ENCODE results near the gene MUSTN1.

Gene MUSTN1

DNA sequence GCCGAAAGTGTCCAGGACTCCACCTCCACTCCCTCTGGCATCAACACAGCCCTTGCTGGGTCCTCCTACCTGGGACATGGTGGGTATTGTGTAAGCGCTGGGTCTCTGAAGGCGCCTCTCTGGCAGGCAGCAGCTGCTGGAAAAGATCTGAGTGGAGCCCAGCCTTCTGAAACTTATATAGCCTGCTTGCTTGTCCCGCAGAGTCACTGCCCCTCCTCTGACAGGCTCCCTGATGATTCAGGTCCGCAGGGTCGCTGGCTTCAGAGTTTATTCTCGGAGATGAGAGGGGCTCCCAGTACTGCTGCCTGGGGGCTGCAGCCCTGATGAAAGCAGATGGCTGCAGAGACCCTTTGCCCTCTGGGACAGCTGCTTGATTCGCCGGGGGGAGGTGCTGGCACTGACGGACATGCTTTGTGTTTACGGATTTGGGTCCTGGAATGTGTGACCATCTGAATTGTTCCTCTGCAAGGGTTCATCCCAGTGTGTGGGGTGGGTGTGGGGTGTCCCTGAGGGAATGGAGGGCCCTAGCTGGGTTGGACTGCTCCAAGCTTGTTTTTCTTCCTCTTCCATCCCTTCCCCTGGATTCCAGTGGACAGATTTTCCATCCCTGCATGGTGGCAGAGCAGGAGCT is at the start of gene MUSTN1:
Gene MUSTN1, minus strand, starts transcription at position 149 of the 631 bp plus-strand sequence. Its CDS starts 71 bp downstream, at position 78.
- no peak for DNase-seq (ENCODE audit: low read depth)

DNA sequence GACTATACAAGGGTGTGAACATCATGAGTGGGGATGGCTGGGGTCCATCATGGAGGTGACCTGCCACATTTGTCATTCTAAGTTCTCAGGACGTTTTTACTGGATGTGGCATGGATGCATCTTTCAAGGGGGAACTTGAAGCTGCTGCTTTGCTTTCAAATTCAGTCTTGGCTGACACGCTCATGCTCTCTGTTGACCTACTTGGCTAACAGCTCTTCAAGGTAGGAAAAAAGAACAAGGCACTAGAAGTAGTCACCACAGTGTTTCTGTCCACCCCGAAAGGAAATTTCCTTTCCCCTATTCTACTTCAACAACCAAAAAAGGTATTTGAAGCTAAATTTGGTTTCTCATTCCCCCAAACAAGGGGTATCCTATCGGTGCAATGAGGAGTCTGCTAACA is 47.6 kb upstream of the MUSTN1 start:
- no peak for DNase-seq (ENCODE audit: low read depth)

DNA sequence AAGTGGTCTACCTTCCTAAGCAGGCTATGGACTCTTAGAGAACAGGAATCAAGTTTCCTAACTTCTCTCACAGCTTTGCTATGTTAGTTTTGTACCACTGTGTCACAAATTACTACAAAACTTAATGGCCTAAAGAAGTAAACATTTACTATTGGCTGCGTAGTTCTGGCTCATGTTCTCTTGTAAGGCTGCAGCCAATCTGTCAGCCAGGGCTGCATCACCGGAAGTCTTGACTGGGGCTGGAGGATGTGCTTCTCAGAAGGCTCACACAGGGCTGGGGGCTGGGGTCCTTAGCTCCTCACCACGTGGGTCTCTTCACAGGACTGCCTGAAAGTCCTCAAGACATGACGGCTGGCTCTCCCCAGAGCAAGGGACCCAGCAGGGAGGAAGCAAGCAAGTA is 47.1 kb upstream of the MUSTN1 start:
- DNase-seq (ENCODE audit: low read depth), result no peak

DNA sequence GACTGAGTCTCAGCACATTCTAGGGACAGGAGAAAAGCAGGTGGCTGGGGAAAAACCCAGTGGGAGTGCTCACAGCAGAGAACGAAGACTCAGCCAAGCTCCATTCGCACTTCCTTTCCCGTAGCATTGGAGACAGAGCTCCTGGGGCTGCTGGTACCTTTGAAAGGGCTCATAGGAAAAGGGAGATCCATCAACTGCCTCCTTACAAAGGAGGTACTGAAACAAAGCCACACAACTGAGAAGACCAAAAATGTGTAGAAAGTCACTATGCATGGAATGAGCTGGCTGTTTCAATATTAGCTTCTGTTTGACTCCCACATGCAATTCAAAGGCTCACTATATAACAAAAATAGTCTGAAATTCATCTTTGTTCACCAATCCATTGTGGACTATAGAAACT is 45.7 kb upstream of the MUSTN1 start:
- no peak for DNase-seq (ENCODE audit: low read depth)

DNA sequence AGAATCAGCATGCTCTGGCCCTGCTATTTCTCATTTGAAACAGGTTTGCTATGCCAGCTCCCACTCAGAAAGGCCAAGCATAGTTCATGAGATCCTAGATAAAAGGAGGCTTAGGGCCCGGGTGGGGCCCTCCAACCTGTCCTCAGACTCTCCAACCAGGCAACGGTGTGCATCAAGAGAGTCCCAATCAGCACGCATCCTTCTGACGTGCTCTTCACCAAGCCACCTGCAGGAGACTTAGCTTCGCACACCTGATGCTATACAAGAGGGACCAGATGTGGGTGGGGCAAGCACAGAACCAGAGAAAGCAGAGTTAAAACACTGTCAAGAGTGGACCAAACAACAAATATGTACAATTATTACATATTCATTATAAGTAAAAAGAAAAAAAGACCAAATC is 45.2 kb upstream of the MUSTN1 start:
- no peak for DNase-seq (ENCODE audit: low read depth)

DNA sequence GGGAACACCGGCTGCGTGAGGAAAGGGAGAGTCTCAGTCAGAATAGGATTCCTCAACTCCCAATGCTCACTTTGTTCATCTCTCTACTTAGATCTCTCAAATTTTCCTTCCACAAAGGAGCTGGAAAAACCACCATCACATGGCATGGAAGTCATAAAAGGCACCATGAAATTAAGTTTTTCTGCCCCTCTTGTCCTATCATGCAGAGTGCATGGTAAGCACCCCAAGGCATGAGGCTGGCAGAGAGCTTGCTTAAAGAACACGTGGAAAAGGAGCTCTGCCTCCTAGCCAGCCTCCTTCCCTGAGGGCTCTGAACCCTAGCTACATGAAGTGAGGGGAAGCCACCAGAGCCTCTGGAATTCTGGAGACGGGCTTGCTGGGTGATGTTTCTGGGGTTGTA is 44.8 kb upstream of the MUSTN1 start:
- no peak for DNase-seq (ENCODE audit: low read depth)

DNA sequence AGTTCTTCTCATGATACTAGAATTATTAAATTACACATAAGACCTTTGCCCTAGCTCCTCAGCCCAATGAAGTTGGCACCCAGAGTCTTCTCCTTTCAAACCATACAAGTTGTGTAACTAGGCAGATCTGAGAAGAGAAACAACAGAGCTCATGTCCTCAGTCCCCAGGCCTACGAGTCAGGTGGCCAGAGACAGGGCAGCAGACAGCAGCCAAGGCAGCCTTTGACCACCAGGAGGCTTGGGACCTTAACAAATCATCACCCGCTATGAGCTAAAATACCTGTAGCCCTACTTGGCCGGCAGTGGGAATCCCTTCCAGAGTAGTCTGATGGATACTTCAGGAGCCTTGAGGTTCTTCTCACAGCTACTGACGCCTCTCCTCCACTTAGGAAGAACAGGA is 44.3 kb upstream of the MUSTN1 start:
- DNase-seq (ENCODE audit: low read depth), result no peak

DNA sequence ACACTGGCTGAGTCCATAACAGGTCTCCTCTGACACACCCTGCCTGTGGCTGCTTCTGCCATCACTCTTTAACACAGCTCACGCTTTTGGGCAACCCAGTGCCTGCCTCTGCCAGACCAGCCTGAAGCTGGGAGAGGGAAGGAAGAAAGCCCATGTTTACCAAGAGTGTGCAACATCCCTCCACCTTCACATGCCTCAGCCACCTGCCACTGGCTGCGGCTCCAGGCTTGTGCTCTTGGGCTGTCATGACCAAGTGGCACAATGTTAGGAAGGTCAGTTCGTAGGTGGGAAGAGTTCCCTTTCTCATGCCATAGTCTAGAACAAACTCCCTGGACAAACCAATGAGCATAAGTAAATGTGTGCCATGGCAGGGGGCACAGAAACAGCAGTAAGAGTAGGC is 42.3 kb upstream of the MUSTN1 start:
- no peak for DNase-seq (ENCODE audit: low read depth)

DNA sequence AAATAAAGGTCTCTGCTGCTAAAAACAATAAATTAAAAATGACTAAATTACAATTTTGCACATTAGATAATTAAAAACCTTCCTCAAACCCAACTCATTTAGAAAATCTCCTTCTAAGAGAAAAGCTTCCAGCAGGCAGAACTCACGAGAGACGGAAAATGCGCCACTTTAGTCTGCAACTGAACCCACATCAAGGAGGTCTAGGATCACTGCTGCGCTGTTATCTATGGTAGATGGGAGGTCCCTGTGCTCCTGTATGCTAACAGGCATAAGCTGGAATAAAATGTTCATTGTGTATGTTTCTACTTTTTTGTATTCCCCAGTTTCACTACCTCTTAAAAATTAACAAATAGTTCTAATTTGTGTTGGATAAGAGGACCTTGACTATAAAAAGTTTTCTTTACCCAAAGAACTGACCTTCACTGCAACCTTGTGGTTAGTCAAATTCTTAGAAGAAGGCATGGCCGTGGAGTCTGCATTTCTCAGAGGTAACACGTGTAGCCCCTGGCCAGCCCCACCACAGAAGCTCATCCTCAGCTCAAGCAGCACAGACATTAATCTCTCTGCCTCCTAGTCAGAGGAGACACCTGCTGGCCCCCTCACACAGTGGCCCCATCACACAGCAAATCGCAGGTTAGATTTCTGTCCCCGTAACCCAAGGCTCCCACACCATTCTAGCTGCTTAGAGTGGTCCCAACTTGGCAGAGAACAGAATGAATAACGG is 40.2 kb upstream of the MUSTN1 start:
- DNase-seq (ENCODE audit: low read depth), result no peak

DNA sequence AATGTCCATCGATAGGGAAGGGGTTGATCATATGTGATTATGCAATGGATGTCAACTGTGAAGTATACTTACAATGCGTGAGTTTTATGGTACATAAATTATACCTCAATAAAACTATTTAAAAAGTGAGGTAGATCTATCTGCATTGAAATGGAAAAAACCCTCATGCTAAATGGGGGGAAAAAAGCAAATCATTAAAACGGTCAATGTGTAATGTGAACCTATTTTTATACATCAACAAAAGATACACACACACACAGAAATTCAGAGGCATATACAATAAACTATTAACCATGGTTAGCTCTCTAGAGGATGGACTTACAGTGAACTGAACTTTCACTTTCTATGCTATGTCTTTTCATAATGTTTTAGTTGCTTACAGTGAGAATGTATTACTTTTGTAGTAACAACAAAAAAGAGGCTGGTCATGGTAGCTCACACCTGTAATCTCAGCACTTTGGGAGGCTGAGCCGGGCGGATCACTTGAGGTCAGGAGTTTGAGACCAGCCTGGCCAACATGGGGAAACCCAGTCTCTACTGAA is 39.4 kb upstream of the MUSTN1 start:
- no peak for DNase-seq (ENCODE audit: low read depth)

DNA sequence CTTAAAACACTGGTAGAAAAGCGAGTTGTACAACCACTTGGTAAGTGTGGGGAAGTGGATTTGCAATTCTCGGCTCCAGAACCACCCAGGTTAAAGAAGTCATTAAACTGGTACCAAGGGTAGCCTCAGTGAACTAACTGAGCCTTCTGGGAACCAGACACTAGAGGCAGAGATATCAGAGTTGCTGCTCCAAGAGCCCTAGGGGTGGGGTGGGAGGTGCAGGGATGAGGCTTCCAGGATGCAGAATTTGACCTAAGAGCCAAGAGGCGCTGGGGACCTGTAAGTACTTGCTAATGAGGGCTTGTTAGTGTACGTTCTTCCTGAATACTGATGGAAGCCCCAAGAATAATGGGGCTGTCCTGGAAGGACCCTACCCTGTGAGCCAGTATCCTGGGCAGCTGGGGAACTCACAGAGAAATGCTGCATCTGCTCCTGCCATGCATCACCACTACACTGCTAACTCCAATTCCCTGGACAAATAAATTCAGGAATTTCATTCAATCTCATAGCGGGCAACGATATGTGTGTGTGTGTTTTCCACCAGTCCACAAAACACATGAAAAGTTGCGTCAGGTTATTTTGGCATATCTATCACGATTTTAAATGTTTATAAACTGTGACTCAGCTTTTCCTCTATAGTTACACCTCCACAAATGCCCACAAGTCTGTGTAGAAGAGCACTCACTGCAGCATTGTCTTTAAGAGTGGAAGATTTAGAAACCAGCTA is 38.8 kb upstream of the MUSTN1 start:
- DNase-seq (ENCODE audit: low read depth), result no peak

DNA sequence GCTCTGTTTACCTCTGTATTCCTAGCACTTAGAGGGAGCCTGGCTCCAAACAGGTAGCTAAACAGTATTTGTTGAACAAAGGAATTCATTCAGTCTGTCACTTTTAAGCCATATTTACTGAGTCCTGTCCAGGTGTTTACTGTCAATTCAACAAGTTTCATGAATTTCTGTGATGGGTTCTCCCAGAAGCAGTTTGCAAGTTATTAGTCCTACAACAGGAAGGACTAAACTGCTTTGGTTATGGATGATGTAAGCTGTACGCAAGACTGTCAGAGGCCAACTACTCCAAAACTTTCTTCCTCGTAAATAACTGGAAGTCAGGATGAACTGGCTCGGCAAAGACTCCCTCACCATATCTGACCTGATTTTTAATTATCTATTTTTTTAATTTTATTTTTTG is 37.4 kb upstream of the MUSTN1 start:
- DNase-seq (ENCODE audit: low read depth), result no peak

DNA sequence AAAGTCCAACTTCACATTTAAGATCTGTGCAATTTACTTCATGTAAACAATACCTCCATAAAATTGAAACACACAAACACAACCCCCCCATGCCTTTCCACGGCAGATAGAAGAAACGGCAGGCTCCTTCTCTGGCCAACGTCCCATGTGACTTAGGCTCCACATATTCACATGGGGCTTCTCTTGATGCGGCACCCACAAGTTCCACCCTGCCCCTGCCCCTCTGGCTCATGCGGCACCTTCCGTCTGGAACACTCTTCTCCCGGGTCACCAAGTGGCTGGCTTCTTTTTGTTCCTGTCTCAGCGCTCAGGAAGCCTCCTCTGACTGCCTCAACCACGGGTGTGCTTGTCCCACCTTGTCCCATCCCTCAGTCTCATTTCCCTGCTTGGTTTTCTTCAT is 36.9 kb upstream of the MUSTN1 start:
- no peak for DNase-seq (ENCODE audit: low read depth)

DNA sequence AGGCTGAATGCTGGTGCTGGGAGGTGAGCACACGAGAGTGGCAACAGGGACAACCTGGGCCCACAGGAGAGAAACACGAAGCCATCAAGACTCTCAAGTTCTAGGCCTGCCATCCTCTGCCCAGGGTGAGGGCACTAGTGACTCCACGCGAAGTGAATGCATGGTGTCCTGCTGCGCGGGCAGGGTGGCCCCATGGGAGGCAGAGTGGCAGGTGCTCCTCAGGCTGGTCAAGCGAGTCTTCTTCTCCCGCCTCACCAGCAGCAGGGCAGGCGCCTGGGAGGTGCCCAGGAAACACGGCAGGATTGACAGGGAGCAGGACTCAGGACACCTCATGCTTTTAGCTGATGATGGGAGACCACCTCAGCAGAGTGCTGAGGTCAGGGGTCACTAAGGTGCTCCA is 35.7 kb upstream of the MUSTN1 start:
- no peak for DNase-seq (ENCODE audit: low read depth)

DNA sequence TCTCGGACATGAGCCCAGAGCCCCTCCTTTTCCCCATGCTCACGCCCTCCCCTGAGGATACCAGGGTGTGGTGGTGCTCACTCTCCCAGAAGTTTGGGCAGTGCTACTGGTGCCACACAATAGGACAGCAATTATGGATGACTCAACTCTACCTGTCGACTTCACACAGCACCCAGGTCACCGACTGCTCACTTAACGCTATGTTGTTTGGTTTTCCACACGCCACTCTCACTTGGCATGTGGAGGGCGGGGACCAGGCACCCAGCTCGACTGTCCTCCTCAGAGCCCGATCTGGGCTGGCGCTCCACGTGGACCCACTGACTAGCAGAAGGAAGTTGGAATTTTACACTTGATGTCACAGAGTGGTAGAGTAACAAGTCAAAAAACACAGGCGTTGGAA is 31.6 kb upstream of the MUSTN1 start:
- no peak for DNase-seq (ENCODE audit: low read depth)

DNA sequence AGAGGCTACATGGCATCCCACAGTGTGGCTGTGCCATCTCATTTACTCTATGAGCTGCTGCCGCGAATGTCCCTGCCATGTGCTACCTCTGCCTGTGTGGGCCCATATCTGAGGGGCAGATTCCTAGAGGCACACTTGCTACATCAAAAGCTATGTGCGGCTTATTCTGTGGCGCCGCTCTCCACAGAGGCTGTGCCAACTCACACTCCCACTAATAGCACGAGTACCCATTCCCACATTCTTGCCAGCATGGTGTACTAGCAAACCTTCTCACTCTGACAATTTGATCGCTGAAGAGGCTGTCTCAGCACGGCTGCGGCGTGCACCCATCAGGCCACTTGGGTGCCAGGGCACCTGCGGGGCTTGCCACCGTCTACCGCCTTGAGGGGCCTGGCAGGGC is 31.2 kb upstream of the MUSTN1 start:
- DNase-seq (ENCODE audit: low read depth), result no peak

DNA sequence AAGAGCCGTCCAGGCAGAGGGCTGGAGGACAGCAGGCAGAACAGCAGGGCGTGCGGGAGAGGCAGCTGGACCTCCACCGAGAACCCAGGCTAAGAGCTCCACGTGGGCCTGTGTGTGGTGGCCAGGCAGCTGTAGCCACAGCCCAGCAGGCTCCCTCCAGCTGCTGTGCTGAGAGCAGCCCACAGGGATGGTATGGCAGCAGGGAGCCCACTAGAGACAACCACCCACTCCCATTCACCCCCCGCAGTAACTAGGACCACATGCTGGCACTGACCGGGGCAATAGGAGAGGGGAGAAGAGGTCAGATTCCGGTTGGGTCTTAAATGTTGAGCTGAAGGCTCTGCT is 25.6 kb upstream of the MUSTN1 start:
- no peak for DNase-seq (ENCODE audit: low read depth)

DNA sequence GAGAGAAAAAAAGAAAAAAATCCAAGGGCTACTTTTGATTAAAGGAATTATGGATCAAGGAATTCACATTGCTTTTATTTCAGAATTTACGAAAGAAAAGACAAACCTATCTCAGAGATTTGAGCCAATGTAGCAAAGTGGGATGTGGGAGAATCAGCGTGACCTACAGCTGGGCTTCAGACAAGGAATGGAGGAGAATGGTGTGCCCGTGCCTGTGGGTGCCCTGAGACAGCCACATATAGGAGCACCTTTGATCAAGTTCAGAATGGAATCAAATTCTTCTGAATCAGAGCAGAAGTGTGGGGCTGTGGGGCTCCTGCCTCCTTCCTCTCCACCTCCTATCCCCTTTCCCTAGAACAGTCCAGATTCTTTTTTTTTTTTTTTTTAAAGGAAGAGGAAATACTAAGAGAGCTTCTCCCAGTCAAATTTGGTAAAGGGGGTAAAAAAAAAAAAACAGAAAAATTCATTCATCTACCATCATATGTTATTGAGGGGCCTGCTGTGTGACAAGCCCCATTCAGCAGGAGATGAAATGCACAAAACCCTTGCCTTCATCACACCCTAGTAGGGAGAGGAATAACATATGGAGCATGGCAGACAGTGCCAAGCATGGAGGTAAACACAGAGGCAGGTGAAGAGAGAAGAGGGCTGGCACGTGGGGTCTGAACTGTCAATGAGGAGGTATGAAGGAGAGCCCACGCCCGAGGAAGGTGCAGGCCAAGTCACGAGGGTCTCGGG is 25.0 kb upstream of the MUSTN1 start:
- DNase-seq (ENCODE audit: low read depth), result no peak

DNA sequence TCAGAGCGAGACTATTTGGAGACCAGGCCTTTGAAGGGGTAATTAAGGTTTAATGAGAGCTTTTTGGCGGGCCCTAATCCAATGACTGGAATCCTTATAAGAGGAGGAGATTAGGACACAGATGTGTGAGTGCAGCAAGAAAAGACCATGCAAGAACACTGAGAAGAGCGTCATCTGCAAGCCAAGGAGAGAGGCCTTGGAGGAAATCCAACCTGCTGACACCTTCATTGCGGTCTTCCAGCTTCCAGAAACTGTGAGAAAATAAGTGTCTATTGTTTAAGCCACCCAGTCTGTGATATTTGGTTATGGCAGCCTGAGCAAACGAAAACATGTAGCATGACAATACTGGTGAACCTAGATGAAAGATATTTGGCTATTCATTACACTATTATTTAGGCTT is 23.0 kb upstream of the MUSTN1 start:
- no peak for DNase-seq (ENCODE audit: low read depth)

DNA sequence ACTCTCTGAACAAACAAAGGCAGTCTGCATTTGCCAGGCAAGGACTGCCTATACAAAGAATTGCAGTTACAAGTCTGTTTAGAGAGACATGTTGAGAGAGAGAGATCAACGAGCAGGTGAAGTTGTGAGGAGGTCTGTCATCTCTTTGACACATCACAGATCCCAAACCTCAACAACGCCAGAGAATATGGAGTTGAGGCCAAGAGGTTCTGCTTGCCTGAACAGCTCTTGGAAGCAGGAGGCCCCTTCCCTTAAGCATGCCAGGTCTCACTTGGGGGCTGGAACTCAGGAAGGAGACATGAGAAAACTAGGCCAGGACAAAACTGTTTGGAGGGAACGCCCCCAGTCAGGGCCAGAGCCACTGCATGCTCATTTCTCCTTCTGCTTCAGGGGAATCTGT is 22.3 kb upstream of the MUSTN1 start:
- no peak for DNase-seq (ENCODE audit: low read depth)

DNA sequence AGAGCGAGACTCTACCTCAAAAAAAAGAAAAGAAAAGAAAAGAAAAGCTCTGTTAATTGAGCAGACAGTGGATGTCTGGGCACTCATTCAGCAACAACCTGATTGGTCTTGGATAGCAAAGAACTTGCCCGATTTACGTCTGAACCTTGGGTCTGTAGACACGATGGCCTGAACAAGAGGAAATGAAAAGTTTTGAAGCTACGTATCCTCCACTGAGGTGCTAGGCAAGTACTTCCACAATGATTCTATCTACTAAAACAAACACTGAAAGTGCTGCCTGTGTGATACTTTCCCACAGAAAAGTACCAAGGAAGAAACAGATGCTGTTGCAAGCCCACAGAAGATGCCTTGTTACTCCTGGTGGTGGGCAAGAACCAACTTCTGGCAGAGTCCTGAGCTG is 21.8 kb upstream of the MUSTN1 start:
- DNase-seq (ENCODE audit: low read depth), result no peak

DNA sequence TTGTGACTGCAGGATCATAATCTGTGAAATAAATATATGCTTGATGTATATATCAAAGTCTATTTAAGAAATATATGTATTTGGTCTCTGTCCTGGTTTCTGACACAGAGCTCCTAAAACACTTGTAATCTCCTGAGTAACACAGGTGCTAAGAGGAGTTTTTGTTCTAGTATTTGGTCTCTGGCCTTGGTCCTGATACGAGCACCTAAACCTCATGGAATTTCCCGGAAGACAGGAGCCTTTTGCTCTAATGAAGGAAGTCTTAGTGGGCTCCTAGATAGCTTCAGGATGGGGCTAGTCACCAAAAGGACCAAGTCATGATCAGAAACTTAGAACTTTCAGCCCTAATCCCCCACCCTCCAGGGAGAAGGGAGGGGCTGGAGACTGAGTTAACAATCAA is 19.2 kb upstream of the MUSTN1 start:
- DNase-seq (ENCODE audit: low read depth), result no peak

DNA sequence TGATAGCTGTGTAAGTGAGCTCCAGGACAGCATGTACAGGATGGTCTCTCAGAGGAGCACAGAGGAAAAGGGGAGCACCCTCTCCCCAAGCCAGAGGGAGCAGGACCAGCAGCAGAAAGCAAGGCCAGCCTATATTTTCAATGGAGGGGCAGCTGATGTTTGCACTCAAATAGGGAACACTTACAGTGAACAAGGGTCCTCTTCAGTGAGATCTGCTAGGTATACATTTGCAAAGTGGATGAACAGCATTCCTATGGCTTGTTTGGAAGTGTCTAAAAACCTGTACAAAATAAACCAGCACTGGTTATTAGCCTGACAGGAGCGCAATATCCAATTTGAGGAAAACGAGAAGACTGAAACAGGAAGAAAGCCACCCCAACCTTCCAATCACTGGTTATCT is 17.6 kb upstream of the MUSTN1 start:
- DNase-seq (ENCODE audit: low read depth), result no peak
